Thoracic aorta (tissue), 2 donors: ENCODE data around the gene COA1. TPM values are rescaled to one million over a fixed set of nuclear protein-coding genes. Genes with fewer than 3 reads are reported as not detected.

ENCODE experiments used
- ATAC-seq: fragments of 150-250 bp; one replicate; pipeline ENCODE4 v1.8.0; 2017; ENCODE audit warnings: low read depth; ENCODE audit not compliant: insufficient number of reproducible peaks, low FRiP score
- DNase-seq: peaks from one replicate; pipeline ENCODE4 v3.0.0-alpha.2; 2020; ENCODE audit warnings: low spot score
- H3K27ac ChIP-seq, 2 donors: fragments of 200-600 bp; sonication (generic); 1 replicate in 1 of 2; 2 replicates in 1 of 2; pipeline ENCODE4 v1.5.1; 2016; ENCODE audit warnings: mild to moderate bottlenecking in 2 of 2, moderate library complexity in 2 of 2
- H3K27me3 ChIP-seq: fragments of 200-600 bp; sonication (generic); replicated peaks from 2 replicates; pipeline ENCODE4 v1.6.0; 2016; ENCODE audit warnings: mild to moderate bottlenecking; ENCODE audit not compliant: insufficient read depth
- H3K36me3 ChIP-seq: fragments of 200-600 bp; sonication (generic); one replicate; pipeline ENCODE4 v1.5.1; 2016
- H3K4me1 ChIP-seq, 2 donors: fragments of 200-600 bp; sonication (generic); 1 replicate in 1 of 2; 2 replicates in 1 of 2; pipeline versions ENCODE4 v1.5.1 to v1.6.0; 2016; ENCODE audit warnings: low read depth in 2 of 2, mild to moderate bottlenecking in 1 of 2; ENCODE audit not compliant: control insufficient read depth in 1 of 2
- H3K4me3 ChIP-seq: fragments of 200-600 bp; sonication (generic); 2 replicates; pipeline ENCODE4 v1.5.1; 2016; ENCODE audit warnings: mild to moderate bottlenecking
- H3K9me3 ChIP-seq: fragments of 200-600 bp; sonication (generic); 2 replicates; pipeline ENCODE4 v1.5.1; 2016
- total RNA-seq, 2 donors: library from RNA; depleted of rRNA; stranded (reverse); fragments of >200 nt; gene quantifications; one replicate each; pipeline versions ENCODE4 v1.1.0 to v1.2.3, GENCODE V29; 2016
- TF ChIP-seq, protein P1 (sequence below): fragments of 200-600 bp; sonication (generic); IDR thresholded peaks from one replicate; pipeline ENCODE4 v1.5.1; 2019; ENCODE audit warnings: antibody characterized with exemption

COA1 gene
- total RNA-seq, 2 donors from 2014 or later, result 39.9 to 77.4 TPM

DNA sequence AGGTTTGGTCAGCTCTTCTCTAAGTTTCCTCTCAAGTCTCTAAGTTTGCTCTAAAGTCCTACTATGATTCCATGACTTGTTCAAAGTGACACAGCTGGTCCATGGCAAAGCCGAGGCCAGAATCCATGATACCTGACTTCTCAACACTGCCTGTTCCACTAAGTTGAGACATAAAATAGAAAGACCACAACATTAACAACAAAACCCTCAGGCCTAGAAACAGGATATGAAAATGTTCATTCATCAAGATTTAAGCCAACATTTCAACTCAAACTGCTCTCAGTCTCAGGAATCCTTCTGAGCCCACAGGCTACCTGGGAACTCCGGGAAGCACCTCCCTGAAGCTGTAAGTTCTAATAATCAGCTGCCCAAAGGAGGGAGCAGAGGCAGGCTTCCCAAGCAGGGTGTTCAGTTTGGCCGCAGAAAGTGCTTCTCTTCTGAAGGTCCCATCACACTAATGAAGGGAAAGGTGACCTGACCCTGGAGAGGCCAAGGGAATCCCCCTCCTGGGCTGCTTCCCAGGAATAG is 83.6 kb downstream of the COA1 start:
- TF ChIP-seq, protein P1, sequence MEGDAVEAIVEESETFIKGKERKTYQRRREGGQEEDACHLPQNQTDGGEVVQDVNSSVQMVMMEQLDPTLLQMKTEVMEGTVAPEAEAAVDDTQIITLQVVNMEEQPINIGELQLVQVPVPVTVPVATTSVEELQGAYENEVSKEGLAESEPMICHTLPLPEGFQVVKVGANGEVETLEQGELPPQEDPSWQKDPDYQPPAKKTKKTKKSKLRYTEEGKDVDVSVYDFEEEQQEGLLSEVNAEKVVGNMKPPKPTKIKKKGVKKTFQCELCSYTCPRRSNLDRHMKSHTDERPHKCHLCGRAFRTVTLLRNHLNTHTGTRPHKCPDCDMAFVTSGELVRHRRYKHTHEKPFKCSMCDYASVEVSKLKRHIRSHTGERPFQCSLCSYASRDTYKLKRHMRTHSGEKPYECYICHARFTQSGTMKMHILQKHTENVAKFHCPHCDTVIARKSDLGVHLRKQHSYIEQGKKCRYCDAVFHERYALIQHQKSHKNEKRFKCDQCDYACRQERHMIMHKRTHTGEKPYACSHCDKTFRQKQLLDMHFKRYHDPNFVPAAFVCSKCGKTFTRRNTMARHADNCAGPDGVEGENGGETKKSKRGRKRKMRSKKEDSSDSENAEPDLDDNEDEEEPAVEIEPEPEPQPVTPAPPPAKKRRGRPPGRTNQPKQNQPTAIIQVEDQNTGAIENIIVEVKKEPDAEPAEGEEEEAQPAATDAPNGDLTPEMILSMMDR, result no peak
- DNase-seq, result no peak
- Histone ChIP-seq H3K36me3 (peaks cover 2% of the 10 kb centered on the region), H3K9me3 (no peaks in the 10 kb centered on the region), H3K27ac (peak overlapping the region; percentile 96 to 97), H3K4me3 (no peak overlapping the region), H3K27me3 (no peaks in the 10 kb centered on the region), H3K4me1 (peaks cover 58 to 79% of the 10 kb centered on the region in 2 donors)
- ATAC-seq, result no peak

DNA sequence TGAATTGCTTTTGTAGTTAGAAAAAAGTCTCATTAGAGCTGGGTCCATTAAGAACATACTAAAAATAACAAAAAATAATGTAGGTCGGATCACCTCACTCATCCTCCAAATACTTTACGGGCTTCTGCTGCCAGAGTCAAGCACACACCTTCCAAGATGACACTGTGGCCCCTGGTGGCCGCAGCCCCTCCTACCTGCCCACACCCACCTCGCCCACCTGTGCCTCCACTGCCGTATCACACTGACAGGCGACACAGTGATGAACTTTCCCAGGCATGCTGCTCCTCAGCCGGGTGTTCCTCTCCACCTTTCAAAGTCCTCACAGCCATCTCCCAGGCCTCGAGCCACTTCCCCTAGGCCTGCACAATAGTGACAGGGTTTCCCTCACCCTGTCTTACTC is 85.5 kb downstream of the COA1 start:
- TF ChIP-seq, protein P1, result no peak
- ATAC-seq, result no peak
- no peak overlapping the region for H3K4me3 ChIP-seq
- H3K9me3 ChIP-seq, result no peaks in the 10 kb centered on the region
- peak overlapping the region; percentile 49 to 51 for H3K27ac ChIP-seq
- DNase-seq, result no peak
- no peaks in the 10 kb centered on the region for H3K27me3 ChIP-seq
- H3K4me1 ChIP-seq, result peaks cover 46 to 79% of the 10 kb centered on the region in 2 donors
- peaks cover 2% of the 10 kb centered on the region for H3K36me3 ChIP-seq

DNA sequence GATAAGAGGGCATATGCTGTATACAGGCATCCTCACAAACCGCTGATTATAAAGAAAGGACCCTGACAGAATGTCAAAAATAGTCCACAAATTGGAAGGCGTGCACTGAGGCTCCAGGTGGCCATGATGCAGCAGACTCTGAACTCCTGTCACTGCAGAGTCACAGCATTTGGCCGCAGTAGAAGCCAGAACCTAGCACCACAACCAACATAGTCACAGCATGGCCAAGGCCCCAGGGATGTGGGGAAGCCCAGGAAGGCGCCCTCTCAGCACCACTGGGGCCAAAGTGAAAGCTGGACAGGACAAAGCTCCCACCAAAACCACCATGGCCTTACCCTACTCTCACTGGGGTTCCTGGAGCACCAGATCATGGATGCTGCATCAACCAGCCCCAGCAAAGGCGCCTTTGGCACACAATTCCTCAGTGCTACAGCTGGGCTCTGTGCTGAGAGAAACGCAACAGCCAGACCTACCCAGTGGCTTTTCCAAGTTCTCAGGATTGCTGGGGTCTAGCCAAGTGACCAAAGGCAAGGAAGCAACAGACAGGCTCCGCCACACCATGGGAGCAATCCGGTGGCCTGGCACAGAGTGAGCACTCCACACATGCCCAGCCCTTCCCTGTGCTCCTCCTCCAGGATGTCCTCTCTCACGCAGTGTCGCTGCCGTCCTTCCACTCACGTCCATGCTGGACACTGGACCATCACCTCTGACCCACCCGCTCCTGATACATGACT is 86.3 kb downstream of the COA1 start:
- Histone ChIP-seq H3K4me1 (peaks cover 40 to 73% of the 10 kb centered on the region in 2 donors), H3K36me3 (peaks cover 2% of the 10 kb centered on the region), H3K9me3 (no peaks in the 10 kb centered on the region), H3K27me3 (no peaks in the 10 kb centered on the region), H3K27ac (peak overlapping the region; percentile 49 to 51), H3K4me3 (no peak overlapping the region)
- ATAC-seq (no peak), DNase-seq (no peak)
- TF ChIP-seq, protein P1, result no peak

DNA sequence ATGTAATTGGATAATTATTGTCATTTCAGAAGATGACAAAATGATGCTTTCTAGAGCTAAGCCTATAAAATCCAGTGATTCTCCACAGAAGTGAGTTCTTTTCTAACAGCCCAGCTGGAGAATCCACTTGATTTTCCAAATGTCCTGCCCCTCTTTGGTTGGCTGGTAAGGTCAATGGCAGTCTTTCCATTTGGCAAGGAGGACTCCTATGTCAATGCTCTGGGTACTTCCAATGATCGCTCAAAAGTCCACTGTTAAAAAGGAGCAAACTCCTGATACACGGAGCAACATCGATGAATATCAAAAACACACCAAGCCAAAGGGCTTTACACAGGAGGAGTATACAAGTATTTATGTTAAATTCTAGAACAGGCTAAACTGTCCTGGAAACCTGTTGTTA is 88.6 kb downstream of the COA1 start:
- H3K9me3 ChIP-seq, result no peaks in the 10 kb centered on the region
- peak overlapping the region; percentile 34 for H3K4me3 ChIP-seq
- ATAC-seq (no peak), DNase-seq (no peak)
- H3K4me1 ChIP-seq, result peaks cover 30 to 68% of the 10 kb centered on the region in 2 donors
- H3K27me3 ChIP-seq, result no peaks in the 10 kb centered on the region
- H3K36me3 ChIP-seq, result peaks cover 2% of the 10 kb centered on the region
- TF ChIP-seq, protein P1, result no peak
- H3K27ac ChIP-seq, result peak overlapping the region; percentile 66 to 73

DNA sequence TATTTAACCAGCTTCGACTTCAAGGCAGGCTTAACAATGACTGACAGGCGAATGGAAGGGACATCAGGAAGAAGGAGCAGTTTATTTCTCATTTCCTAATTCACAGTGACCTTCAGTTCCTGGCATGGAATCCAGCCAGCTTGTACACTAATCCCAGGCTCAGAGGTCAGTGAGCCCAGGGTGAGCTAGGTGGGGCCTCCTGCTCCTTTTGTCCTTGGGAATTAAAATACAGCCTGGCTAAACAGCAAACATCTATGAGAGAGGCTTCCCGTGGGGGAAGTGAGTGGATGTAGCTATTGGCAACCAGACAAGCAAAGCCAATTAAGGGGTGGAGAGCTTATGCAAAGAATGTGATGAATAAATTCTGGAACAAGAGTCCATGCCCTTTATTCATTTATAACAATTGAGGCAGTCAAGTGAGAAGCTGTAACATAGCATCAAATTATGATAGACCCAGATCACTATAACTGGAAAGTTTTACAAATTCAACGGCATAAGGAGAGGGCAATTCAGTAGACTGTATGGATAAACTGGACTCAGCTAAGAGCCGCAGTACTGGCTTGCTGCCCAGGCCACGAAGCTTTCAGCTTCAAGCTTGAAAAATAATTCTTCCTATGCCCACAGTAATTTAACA is 89.3 kb downstream of the COA1 start:
- no peak for DNase-seq
- H3K27ac ChIP-seq, result peak overlapping the region; percentile 66 to 73
- peaks cover 2% of the 10 kb centered on the region for H3K36me3 ChIP-seq
- peak overlapping the region; percentile 34 for H3K4me3 ChIP-seq
- H3K27me3 ChIP-seq, result no peaks in the 10 kb centered on the region
- TF ChIP-seq, protein P1, result no peak
- peaks cover 31 to 66% of the 10 kb centered on the region in 2 donors for H3K4me1 ChIP-seq
- ATAC-seq, result peak; percentile 42
- H3K9me3 ChIP-seq, result no peaks in the 10 kb centered on the region
